HG03175 (cell line): Measurements from ENCODE around the gene KRTAP12-1.
"Not testable (repeated sequence)": the region's sequence is repeated elsewhere in the genome, so short reads cannot be mapped to it uniquely, and the experiment has no call there.

Experiments
- ATAC-seq: cut with Tn5 transposase; IDR thresholded peaks from one replicate; pipeline ENCODE4 v1.9.1; 2021; ENCODE audit warnings: mild to moderate bottlenecking, moderate library complexity; ENCODE audit not compliant: unreplicated experiment

Gene KRTAP12-1

DNA sequence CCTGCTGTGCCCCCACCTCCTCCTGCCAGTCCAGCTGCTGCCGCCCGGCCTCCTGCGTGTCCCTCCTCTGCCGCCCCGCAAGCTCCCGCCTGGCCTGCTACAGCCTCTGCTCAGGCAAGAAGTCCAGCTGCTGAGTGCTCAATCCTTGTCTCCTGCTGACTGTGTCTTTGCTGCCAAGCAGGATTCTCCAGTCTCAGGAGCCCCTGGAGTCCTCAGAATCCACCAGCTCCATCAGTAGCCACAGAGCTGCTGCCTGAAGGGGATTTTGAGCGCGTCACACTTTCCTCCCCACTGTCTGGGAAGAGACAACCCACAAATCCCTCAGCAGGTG is 34.8 kb downstream of the KRTAP12-1 start:
- no peak for ATAC-seq

DNA sequence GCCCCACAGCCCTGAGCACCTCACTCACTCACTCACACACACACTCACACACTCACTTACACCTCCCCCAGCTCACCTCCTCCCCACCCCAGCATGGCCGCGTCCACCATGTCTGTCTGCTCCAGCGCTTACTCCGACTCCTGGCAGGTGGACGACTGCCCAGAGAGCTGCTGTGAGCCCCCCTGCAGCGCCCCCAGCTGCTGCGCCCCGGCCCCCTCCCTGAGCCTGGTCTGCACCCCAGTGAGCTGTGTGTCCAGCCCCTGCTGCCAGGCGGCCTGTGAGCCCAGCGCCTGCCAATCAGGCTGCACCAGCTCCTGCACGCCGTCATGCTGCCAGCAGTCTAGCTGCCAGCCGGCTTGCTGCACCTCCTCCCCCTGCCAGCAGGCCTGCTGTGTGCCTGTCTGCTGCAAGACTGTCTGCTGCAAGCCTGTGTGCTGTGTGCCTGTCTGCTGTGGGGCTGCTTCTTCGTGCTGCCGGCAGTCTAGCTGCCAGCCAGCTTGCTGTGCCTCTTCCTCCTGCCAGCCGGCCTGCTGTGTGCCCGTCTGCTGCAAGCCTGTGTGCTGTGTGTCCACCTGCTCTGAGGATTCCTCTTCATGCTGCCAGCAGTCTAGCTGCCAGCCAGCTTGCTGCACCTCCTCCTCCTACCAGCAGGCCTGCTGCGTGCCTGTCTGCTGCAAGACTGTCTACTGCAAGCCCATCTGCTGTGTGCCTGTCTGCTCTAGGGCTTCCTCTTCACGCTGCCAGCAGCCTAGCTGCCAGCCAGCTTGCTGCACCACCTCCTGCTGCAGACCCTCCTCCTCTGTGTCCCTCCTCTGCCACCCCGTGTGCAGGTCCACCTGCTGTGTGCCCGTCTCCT is 35.4 kb downstream of the KRTAP12-1 start, which contains the start of gene KRTAP10-11:
KRTAP10-11 (plus strand) TSS at position 49 of the 856 bp plus-strand sequence; CDS start at position 94, 45 bp downstream.
- ATAC-seq, result not testable (repeated sequence)

GRCh38 chr21:44644878-44645277 is 37.1 kb downstream of the KRTAP12-1 start:
- no peak for ATAC-seq

GRCh38 chr21:44643741-44644310 is 38.1 kb downstream of the KRTAP12-1 start:
- ATAC-seq, result no peak

- no peak for ATAC-seq
These were observed 41.2 kb downstream of the KRTAP12-1 start for GRCh38 chr21:44640761-44641160.

GRCh38 chr21:44639331-44639655 is 42.7 kb downstream of the KRTAP12-1 start:
- ATAC-seq, result no peak

- ATAC-seq, result not testable (repeated sequence)
These were observed 43.2 kb downstream of the KRTAP12-1 start for GRCh38 chr21:44638506-44639330.

DNA sequence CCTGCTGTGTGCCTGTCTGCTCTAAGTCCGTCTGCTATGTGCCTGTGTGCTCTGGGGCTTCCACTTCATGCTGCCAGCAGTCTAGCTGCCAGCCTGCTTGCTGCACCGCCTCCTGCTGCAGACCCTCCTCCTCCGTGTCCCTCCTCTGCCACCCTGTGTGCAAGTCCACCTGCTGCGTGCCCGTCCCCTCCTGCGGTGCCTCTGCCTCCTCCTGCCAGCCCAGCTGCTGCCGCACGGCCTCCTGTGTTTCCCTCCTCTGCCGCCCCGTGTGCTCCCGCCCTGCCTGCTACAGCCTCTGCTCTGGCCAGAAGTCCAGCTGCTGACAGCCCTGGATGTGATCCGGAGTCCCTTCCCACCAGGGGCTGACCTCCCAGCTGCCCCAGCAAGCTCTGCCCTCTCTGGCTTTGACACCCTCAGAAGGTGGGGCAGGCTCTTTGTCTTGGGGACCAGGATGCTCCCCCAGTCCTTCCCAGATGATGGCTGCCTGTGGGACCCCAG is 44.1 kb downstream of the KRTAP12-1 start:
- ATAC-seq, result not testable (repeated sequence)

- ATAC-seq, result no peak
These were observed 44.7 kb downstream of the KRTAP12-1 start, which contains the start of gene KRTAP10-10 for GRCh38 chr21:44637018-44637850. KRTAP10-10 (plus strand) TSS chr21:44637356; CDS start chr21:44637418, 62 bp downstream.

DNA sequence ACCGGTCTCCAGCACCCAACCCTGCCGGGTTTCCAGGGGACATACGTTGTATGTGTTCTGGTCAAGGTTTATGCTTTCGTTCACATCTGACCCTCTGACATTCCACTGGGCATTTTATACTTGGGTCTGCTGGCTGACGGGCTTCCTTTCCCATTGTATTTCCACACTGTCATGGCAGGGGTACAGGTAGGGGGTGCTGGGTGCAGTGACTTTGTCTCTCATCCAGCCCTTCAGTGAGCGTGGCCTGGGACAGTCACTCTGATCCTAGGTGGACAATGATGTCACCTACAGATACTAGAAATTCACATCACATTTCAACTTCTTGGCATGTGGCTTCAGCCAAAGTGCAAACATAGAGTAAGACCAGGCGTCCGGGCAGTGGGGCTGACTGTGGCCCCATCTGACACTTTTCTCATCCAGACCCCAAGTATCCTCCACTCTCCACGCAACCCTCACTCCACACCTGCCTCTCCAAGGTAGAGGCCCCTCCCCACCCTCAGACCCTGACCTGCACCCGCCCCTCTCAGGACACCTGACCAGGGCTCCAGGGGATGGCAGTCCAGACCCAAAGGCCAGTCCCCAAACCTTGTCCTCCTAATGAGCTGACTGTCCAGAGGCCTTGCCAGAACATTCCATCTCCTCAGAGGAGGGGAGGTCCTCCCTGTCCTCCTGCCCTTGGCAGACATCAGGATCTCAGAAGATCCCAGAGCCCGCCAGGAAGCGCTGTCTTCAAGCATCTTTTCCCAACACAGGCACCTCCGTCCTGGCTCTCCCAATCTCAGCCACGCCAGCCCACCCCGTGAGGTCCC is 45.5 kb downstream of the KRTAP12-1 start:
- ATAC-seq, result no peak

- ATAC-seq, result no peak
These were observed 49.9 kb downstream of the KRTAP12-1 start for GRCh38 chr21:44632067-44632466.
